HG03025 (cell line): Measurements from ENCODE around the gene NKAIN2.
A peak's percentile ranks its signal among the peaks of the same experiment; 100 is the strongest.
"Not testable (repeated sequence)": the region's sequence is repeated elsewhere in the genome, so short reads cannot be mapped to it uniquely, and the experiment has no call there.

Experiments
- ATAC-seq: cut with Tn5 transposase; IDR thresholded peaks from one replicate; pipeline ENCODE4 v1.9.1; 2021; ENCODE audit warnings: mild to moderate bottlenecking, moderate library complexity; ENCODE audit not compliant: unreplicated experiment, low FRiP score

Gene NKAIN2

DNA sequence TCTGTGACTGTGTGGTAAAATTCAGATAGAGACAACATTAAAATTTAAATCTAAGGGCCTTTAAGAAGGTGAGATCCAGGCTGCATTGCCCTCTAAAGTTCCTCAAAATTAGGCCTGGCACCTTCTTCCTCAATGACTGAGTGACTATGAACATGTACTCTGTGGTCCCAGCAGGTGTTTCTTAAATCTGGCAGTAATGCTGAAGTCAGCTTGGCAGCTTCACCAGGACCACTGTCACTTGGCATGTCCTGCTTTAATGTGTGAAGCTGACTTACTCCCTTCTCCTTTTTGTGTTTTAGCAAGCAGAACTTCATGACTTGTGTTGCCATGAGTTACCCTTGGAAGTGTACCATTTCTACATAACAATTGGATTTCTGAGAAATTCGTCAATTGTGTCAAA lies 141.7 kb downstream of the NKAIN2 start:
- ATAC-seq: no peak

DNA sequence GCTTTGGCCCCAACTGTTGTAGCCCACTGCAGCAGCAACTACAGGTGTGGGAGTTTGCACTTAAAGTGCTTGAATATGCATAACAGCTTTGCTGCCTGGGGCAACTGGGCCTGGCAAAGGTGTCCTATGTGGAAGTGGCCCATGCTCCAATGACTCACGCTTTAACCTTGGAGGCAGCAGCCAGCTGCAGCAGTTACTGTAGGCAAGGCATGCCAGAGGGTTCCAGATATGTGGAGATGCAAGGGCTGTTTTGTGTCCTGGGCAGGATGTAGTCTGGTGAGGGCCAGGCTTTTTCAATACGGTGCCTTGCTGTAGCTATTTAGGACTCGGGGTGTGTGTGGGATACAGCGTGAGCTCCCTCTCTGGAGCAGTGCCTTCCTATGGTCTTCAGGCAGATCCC lies 150.3 kb downstream of the NKAIN2 start:
- no peak for ATAC-seq

DNA sequence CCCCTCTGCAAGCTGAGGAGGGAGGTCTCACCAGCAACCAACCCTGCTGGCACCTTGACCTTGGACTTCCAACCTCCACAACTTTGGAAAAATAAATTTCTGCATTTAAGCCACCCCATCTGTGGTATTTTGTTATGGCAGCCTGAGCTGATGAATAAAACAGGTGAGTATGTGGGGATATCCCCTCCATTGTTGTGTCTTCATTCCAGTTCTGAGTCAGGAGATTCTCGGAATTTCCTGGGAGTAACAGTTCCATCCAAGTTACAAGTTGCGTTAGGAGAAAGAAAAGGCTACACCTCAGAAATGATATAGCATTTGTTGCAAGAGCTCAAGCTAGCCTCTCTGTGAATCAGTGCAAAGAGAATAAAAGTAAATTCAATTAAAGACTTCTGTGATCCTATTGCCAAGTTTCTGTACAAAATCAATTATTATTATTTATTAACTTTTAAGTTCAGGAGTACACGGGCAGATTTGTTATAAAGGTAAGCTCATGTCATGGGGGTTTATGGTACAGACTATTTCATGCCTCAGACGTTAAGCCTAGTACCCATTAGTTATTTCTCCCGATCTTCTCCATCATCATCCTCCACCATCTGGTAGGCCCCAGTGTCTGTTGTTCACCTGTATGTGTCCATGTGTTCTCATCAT lies 153.0 kb downstream of the NKAIN2 start:
- ATAC-seq: no peak

DNA sequence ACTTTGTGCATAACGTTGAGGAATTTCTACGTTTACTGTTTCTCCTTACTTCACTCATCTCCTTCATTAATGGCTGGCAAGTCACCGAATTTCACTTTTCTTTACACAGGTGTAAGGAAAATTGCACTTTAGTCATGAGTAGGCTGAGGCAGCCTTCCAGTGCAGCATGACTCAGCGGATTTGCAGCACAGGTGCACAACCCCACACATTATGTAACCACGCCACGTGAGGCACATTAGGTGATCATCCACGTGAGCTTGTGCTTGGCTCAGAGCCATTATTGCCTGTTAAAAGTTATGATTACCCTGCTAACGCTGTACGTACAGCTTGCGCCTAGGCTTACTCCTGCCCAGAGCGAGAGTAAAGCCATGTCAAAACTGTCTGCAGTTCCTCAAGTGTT lies 158.8 kb downstream of the NKAIN2 start:
- ATAC-seq: no peak

DNA sequence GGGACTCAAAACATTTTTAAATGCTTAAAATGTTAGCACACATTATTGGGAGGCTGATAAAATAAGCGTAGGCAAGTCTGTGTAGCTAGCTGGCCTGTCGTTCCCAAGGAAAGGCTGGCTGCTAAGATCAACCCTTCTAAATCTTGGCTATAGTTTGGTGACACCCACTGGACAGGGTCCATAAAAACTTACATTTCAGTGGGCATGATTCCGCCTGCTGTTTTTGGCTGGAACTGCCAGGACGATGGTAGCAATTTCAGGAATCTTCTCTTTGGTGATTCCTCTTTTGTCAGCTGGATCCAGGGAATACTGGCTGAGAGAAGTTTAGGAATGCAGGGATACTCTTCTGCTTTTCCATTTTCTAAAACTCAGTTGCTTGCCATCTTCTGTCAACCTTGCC lies 162.2 kb downstream of the NKAIN2 start:
- ATAC-seq: no peak

DNA sequence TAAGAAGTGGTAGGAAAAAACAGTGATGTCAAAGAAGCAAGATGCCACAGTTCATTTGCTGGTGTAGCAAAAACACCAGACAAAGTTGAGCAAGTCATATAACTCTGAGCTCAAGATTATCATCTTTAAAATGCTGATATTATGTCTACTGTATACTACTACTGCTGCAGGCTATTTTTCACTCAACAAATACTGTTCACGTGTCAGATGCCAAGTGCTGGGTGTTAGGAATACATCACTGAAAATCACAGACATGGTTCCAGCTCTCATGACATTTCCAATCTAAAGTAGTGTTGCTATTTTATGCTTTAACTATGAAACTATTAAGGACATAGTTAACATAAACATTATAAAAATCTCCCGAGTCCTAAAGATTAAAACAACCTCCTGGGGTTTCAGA lies 163.0 kb downstream of the NKAIN2 start:
- no peak for ATAC-seq

DNA sequence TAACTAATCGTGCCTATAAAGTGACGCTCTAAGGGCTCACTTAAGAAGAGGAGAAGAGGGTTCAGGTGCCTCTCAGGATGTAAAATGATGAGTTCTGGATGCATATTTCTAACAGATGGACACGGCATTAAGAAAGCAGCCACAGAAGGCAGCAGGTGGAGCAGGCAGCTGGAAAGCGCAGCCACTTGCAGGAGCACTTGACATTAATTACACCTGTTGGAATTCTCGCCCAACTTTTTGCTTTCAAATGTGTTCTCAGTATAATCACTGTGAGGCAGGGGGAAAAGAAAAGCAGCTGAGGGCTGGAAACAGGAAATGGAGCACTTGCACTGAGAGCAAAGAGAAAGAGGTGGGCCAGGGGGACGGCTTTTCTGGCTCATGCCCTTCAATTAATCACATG lies 164.2 kb downstream of the NKAIN2 start:
- no peak for ATAC-seq

DNA sequence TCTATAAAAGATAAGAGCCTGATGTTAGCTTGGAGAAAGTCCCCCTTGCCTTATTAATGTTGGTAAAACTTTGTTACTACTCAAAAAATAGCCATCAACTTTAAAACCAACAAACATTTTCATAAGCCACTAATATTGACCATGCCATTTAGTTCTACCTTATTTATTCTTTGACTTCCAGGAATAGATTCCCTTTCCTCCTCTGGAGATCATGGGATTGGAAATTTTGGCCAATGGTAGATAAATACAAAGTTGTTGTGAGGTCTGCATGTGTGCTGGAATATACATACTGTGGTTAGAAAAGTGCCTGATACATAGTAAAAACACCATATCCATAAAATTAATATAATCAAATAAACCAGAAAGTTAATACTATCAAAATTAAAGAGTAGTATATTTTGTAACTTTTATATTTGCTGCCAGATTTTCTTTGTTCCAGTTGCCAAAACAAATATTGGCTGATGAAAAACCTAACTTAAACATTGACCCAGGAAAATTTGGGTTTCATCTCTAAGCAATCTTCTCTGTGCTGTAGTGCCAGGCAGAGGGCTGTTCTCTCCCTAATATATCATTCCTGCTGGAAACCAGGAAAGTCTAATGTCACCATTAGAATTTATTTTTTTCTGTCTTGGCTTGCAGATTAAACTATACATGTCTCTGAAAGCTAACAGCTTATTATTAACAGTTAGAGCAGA lies 169.1 kb downstream of the NKAIN2 start:
- no peak for ATAC-seq

DNA sequence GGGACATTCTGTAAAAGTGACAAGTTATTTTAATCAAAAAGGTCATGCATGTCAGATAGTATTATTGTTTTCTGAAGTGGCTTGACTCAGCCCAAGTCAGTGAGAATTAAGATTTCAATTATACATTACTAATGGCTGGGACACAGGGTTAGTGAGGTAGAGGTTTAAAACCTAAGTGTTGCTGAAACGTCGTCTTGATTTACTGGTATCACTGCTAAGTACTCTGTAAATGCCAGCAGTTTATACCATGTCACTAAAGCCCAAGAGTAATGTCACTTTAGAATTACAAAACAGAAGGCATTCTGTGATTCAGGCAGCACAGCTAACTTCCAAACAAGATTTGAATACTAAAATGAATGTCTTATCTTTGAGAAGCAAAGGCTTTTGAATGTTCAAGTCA lies 176.6 kb downstream of the NKAIN2 start:
- ATAC-seq: no peak

DNA sequence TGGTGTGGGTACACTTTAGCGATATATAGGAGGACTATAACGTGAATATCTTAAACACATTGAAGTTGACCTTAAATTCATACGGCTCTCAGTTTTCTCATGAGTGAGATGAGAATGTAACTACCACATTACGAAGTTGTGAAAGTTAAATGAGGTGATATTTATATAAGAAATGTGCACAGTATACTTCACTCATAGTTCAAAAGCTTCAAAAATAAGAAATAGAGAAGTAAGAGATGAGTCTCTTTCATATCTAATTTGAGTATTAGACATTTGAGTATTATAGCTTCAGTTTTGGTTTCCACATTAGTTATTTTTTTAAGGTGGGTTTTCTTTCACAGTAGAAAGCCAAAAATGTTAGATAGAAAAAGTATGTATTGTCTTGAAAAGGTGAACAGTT lies 183.3 kb downstream of the NKAIN2 start:
- peak; percentile 89 for ATAC-seq

DNA sequence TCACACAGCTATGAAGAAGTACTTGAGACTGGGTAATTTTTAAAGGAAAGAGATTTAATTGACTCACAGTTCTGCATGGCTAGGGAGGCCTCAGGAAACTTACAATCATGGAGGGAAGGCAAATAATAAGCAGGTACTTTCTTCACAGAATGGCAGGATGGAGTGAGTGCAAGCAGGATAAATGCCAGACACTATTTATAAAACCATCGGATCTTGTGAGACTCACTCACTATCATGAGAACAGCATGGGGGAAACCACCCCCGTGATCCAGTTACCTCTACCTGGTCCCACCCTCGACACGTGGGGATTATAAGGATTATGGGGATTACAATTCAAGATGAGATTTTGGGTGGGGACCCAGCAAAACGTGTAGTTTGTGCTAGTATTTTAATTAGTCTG lies 186.3 kb downstream of the NKAIN2 start:
- ATAC-seq: not testable (repeated sequence)

DNA sequence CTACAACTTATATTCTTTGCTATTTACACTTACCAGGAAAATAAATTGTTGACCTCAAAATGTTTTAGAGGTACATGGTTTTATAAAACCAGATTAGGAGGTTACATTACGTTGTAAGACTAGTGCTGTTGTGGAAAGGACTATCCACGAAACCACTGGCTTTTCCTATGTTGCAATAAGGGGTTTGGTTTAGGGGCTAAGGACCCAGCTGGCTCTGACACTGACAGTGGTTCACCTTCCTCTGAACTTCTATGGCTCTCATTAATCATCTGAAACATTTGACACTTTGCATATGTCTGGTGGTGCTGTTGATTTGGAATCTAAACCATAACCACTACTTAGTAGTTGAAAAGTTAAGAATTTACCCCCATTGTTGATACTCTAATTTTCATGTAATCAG lies 186.7 kb downstream of the NKAIN2 start:
- ATAC-seq: no peak

DNA sequence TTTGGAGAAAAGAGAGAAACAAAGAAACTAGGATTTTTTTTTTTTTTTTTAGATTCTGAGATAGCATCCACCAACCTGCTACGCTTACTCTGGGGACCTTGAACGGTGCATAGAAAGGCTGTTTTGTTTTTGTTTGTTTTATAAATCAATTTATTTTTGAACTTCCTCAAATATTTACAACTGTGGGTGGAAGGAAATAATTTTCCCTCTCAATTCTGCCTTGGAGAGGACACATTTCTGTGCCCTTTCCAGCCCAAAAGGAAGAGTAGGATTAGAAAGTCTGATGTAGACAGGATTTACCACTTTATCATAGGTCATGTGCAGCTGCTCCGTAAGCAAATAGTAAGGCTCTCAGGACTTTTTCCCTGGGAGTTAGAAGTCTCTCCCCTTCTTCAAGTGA lies 190.5 kb downstream of the NKAIN2 start:
- ATAC-seq: no peak

DNA sequence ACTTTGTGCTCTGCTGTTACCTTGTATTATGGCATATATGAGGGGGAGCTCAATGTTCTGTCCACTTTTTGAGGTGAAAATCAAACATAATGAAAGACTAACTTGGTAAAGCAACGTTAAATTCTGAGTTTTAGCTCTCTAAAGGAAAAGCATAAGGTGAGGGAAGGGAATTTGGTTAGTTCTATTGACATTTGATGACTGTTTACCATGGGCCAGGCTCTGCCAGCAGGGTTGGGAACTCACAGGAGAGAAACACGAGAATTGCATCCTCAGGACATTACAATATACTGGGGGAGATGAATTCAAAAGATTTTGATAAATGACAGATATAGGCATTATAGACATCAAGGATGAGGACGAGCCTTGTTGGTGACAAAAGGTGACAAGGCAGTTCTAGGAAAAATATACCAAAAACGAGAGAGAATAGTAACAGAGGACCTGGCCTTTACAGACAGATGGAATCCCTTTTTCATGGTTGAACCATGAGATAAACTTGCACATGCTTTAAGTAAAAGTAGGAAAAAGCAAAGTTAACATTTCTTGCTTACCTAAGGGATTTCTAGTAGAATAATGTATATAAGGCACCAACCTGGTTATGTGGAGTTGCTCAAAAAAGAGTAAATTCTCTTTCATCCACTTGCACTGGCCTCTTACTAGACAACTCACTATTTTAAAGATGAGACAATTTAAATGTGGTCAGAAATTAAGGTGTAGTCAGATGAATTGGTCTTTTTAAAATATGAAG lies 191.4 kb downstream of the NKAIN2 start:
- no peak for ATAC-seq

DNA sequence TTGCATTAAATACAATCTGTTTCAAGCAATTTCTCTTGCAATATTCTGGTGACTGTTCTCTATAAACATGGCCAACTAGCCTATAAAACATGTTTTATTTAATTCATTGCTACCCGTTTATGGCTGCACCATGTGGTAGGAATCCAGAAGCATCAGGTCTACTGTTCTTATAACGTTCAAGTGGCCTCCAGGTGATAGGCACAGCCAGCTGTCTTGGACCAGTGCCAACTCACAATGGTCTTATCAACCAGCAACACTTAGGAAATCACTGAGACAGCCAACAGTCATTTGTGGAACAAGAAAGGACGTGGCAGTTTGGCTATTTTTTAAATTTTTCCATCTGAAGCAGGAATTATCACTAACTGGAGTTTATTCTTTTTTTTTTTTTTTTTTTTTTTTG lies 193.6 kb downstream of the NKAIN2 start:
- no peak for ATAC-seq

DNA sequence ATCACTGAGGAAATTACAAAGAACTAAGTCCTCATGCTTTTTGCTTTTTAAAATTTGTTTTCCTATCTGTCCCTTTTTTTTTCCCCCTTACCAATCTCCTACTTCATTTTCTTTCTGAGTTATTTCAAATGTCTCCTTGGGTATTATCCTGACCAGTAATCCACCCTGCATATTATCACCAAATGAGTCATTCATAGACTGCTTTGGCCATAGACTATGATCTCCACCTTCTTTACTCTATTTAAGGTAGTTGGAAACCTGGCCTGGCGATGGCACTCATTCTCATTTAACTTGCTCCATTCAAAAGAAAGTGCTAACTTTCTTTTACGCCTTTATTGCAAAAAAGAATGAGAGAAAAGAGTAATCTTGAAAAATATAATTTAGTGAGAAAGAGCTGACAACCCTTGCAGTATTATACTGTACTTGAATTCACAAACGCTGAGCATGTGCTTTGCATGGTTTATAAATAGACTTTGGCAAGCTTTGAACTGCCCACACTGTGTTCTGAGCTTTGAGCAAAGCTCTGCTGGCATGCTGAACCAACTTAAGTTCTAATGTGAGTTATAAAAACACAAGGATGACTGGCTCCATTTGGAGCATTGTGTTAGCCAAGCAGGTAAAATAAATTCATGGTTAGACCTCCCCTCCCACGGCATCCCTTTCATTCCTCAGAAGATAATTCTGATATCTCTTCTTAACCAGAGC lies 198.9 kb downstream of the NKAIN2 start:
- no peak for ATAC-seq

DNA sequence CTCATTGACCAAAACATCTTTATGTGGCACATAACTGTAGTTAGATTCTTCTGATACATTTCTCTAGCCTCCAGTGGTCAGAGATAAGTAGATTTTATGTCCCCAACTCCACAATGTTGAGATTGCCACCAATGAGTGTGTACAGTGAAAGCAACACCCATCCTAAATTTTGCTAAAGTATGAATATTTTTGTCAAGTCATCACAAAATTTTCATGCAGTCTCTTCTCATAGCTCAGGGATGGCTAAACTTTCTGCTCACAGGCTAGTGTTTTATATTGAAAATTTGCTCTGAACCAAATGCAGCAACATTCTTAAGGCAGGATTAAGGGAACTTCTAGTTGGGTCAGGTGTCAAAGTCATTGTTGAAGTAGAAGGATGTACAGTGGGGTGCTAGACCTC lies 203.6 kb downstream of the NKAIN2 start:
- no peak for ATAC-seq

DNA sequence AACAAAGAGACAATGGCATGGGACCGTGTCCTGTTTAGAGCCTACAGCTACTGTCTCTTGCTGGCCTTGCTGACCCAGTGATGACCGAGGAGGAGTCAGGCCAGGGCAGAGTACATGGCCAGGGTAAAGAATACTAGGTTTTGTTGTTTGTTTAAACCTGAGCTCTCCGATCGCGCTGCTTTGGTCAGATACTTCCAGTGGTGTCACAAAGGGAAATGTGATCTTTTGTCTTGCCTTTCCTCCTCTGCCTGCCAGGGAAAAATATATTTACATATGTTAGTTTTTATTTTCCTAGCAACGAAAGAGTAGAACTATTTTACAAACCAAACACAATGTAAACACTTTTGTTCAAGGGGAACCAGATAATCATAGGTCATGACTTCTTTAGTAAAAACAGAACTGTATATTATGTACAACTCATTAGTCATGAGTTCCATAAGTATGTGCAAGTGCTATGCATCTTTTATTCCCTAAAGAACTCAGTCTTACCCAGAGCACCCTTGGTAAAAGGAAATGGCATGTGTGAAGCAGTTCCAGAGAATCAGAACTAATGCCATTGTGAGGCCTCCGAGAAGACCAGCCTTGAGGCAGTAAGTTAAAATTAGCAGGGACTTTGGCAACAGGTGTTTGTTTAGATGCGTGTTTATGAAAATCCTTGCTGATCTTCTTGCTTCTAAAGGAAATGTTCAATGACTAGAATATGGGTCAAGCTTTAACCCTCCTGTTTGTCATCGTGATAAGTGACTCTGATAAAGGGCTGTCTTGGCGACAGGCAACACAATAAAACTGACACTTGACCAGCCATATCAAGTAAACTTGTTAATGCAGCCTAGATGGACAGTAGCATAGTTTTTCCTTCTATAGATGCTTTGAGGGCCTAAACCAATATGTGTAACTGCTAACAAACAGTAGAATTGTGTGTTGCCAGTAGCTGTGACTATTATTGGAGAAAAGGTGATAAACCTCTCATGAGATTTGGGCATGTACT lies 204.6 kb downstream of the NKAIN2 start:
- no peak for ATAC-seq

DNA sequence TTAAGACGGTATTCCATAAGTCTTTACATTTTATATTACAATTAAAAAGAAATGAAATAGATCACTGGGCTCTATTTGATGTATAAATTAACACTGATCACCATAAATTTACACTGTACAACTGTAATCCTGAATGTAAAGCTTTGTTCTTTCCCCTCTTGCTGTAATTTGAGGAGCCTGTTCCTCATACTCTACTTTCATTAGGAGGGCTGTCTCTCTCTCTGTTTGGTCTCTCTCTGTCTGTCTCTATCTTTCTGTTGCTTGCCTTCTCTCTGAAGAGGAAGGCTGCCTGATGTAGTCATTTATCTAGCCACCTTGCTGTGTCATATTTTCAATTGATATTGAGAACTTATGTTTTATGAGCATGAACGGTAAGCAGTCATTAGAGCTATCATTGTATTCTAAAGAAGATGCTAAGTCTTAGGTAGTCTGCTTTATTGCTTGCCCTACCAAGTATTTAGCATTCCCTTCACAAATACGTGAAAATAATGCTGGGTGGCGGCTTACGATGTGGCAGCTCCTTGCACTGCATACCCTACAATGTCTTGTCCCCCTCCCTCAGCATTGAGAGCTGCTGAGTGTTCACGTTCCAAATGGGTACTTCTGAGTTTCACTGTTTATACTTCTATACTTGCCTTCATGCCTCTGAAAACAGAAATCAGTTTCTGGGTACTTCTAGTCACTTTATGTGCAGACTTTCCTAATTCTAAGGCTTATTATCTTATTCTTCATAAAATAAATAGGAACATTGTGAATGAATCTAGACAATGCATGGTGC lies 205.5 kb downstream of the NKAIN2 start:
- no peak for ATAC-seq
